Right renal pelvis (tissue), 4 donors: ENCODE measurements around the gene RASAL1. TPM values are rescaled to one million over a fixed set of nuclear protein-coding genes. Genes with fewer than 3 reads are reported as not detected.

Experiments used
- DNase-seq, 4 donors: peaks; one replicate each; pipeline ENCODE4 v3.0.0-alpha.2; 2013; ENCODE audit warnings: low read depth in 4 of 4, low spot score in 3 of 4, missing footprints in 1 of 4
- polyA plus RNA-seq, 4 donors: library from polyadenylated mRNA; unstranded; fragments of 120-200 nt; gene quantifications; one replicate each; pipeline ENCODE4 v1.2.1, GENCODE V29; 2013; ENCODE audit not compliant: insufficient read length in 4 of 4

Gene RASAL1
- polyA plus RNA-seq, 4 donors: 7.7 to 11.6 (median 10.3) TPM

GRCh38 chr12:113082486-113083148 is 52.9 kb downstream of the RASAL1 start:
- no peak for DNase-seq

DNA sequence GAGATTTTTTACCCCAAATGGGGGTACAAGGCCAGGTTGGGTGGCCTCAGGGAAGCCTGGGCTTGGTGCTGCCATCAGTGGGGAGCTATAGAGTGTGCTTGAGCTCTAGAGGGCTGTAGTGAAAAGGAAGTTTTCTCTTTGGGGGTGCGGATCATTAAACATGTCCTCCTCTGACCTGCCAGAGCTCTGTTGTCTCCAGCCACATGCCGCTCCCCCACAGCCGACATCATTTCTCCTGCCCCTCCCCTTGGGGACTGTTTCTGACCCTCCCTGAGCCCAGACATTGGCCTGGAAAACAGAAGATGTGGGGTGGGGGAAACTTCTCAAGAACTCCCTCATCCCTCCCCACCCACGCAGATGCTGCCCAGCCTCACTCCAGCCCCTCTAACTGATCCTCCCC is 53.7 kb downstream of the RASAL1 start:
- DNase-seq: no peak

GRCh38 chr12:113077859-113078255 is 57.7 kb downstream of the RASAL1 start:
- DNase-seq: no peak

- no peak for DNase-seq
These were observed 58.3 kb downstream of the RASAL1 start for GRCh38 chr12:113077057-113077858.

DNA sequence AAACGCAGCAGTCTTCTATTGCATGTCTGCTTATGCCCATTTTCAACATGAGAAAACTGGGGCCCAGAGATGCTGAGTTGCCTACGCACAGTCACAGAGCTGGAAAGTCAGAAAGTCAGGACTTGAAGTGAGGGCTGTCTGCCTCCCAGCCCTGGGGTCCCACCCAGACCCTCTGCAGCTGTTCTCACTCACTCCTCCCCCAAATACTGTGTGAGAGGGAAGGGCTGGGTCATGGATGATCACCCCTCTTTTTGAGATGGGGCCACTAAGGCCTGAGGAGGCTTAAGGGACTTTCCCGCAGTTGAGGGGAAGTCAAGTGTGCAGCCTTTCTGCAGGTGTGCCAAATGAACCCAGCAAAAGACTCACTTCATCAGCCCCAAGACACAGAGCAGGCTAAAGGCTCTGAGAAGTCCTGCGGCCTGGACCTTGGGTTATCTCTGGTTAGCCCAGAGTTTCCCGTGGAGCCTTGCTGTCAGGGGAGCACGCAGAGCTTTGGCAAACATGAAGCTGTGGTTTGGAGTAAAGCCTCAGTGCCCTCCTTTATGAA is 60.4 kb downstream of the RASAL1 start:
- no peak for DNase-seq

GRCh38 chr12:113073586-113073985 is 62.0 kb downstream of the RASAL1 start:
- no peak for DNase-seq

DNA sequence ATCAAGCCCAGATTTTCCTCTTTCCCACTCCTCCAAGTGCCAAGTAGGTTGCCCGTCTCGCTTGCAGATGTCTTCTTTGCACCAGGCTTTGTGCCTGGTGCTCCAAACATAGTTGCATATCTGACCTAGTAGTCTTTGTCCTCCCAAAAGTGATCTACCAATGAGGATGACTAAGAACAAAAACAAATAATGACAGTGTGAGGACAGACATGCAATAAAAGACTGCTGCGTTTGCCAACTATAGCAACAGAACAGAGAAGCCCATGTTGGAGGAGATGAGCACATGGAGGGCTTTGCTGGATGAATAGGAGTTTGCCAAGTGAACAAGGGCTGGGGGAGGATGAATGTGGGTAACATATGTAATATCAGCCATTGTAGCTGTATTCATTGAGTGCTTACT is 63.4 kb downstream of the RASAL1 start:
- DNase-seq: no peak

DNA sequence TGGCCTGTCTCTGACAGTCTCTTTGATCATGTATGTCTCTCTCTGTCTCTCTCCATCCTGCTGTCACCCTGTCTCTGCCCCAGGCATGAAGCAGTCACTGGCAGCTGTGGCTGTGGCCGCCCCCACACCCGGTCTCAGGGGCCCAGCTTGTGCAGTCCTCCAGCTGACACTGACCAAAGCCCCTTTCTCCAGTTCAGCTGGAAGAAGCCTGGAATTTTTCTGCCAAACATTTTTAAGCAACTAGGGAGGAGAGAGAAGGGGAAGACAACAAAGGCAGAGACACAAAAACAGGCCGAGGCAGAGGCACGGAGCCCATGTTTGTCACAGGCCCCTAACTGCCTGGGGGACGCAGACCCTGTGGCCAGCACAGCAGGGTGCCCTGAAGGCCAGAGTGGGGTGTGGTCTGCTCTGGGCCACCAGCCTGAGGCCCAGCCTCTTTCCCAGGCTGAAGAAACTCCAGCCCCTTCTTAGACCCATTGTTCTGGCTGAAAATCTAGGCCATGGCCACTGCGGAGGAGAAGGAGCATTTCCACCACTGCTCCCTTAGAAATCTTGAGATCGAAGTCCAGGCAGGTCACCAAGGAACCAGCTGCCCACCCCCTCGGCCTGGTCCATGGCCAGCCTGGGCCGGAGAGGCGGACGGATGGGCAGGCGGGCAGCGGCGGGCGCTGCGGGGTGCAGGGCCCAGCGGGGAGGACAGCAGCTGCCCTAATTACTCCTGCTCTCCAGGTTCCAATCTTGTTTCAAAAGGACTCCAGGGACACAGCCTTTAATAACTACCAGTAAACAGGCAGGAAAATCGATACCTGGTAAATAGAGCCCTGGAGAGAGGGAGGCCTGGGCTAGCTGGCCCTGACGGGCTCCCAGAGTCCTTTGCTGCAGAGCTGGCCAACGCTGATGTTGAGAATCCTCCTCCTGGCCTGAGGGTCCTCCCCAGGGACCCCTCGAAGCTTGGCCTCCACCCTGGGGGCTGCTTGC is 64.1 kb downstream of the RASAL1 start:
- no peak for DNase-seq

GRCh38 chr12:113070117-113070906 is 65.2 kb downstream of the RASAL1 start:
- DNase-seq: no peak

GRCh38 chr12:113069751-113070116 is 65.8 kb downstream of the RASAL1 start:
- no peak for DNase-seq

GRCh38 chr12:113069149-113069548 is 66.4 kb downstream of the RASAL1 start:
- DNase-seq: no peak

DNA sequence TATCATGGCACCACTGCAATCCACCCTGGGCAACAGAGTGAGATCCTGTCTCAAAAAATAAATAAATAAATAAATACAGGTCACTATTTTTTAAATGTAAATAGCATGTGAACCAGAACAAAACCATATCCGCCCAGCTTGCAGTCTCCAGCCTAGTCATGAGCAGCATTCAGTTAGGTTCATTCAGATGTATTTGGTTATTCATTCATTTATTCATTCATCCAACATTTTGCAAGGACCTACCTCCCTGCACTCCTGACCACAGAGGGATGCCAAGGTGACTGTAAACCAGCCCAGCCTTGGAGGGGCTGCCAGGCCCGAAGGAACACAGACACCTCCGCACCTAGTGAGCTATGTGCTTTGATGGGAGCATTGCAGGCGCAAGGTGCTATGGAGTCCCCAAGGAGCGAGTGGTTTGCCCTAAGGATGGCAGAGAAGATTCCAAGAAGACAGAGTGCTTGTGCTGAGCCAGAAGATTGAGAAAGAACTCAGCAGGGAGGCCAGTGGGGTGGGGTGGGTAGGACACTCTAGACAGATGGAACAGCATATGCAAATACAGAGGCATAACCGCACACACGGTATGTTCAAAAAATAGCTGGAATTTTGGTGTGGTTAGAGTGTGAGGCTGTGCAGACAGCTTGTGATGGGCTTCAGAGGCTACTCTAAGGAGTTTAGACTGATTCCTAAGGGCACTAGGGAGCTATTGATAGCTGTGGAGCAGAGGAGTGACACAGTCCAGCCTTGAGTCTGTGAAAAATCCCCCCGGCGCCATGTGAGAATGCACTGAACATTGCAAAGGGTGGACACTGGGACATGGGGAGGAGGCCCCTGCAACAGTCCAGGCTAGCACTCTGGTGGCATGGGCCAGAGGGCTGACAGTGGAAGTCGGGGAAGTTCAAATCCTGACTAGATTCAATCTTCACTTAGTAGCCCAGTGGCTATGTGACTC is 67.3 kb downstream of the RASAL1 start:
- no peak for DNase-seq

DNA sequence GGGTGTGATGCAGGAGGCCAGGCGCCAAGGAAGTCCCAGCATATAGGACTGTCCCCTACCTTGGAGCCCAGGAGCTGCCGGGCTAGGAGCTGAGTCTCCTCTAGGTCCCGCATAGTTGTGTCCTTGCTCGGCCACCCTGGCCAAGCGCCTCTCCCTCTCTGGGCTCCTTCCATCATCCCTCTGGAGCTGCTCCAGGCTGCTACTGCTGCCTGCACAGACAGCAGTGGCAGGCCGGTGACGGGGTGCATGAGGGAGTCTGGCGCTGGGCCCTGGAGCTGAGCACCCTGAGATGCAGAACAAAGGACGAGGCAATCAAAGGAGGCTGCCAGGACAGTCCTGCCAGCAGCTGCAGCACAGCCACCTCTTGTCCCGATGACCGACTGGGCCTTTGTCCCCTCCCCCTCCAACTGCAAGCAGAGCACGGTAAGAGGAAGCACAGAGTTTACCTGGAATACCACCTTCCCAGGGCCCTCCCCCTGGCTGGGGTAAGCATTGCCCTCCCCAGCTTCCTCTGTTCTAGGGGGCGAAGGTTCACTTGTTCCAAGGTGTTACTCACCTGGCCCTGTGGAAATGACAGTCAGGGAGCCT is 68.7 kb downstream of the RASAL1 start:
- DNase-seq: no peak

DNA sequence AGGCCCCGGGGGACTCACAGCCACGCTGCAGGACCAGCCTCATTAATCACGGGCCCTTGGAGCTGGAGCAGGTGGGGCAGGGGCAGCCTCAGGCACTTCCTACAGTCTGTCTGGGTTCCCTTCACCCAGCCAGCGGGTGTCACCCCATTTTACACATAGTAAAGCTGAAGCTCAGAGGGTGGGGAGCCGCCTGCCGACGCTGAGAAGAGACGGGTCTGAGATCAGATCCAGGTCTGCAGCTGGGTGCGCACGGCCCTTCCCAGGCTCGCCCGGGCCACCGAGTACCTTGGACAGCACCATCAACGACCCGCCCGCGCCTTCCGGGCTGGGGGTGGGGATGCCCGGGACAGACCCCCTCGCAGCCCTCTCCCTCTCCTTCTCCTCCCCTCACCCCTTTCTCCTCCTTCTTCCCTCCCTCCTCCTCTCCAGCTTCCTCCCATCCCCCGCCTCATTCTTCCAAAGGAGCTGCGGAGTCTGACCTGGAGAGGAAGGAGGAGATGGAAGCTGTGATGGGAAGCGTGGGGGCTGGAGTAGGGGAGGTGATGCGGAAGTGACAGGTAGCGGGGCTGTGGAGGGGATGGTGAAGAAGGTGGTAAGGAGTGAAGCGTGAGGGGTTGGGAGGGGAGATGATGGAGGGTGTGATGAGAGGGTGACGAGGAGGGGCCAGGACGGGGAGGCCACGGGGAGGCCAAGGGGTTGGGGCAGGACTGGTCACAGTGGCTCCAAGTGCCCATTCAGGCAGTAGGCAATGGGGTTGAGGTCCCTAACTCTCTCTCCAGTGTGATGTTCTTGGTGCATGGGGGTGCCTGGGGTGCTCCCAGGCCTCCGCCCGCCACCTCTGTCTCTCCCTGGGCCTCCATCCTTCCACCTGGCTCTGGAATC is 70.2 kb downstream of the RASAL1 start:
- DNase-seq: no peak

DNA sequence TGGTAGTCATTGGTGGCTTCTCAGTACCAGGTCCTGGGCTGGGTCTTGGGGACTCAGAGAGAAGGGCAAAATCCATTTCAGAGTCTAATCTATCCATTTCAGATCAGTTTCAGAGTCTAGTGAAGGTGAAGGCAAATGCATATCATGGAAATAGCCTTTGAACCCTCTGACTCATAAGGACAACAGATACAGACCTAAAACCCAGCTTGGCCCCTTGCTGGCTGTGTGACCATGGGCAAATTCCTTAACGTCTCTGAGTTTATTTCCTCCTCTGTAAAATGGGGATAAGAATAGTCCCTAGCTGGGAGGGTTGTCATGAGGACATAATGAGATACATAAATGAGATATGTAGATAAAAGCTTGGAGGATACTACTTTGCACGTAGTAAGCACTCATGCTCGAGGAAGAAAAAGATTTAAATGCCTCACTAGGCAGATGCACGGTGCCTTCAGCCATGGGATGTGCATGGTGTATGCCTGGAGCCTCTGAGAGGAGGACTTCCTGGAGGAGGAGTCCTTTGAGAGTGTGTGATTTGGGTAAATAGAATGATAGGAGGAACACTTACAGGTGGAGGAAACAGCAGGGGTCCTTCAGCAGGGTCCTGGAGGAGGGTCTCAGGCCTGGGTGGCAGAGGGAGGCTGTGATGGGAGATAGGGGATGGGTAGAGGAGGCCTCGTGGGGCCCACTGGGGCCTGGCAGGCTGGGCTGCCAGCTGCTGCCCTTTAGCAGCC is 71.0 kb downstream of the RASAL1 start:
- no peak for DNase-seq

DNA sequence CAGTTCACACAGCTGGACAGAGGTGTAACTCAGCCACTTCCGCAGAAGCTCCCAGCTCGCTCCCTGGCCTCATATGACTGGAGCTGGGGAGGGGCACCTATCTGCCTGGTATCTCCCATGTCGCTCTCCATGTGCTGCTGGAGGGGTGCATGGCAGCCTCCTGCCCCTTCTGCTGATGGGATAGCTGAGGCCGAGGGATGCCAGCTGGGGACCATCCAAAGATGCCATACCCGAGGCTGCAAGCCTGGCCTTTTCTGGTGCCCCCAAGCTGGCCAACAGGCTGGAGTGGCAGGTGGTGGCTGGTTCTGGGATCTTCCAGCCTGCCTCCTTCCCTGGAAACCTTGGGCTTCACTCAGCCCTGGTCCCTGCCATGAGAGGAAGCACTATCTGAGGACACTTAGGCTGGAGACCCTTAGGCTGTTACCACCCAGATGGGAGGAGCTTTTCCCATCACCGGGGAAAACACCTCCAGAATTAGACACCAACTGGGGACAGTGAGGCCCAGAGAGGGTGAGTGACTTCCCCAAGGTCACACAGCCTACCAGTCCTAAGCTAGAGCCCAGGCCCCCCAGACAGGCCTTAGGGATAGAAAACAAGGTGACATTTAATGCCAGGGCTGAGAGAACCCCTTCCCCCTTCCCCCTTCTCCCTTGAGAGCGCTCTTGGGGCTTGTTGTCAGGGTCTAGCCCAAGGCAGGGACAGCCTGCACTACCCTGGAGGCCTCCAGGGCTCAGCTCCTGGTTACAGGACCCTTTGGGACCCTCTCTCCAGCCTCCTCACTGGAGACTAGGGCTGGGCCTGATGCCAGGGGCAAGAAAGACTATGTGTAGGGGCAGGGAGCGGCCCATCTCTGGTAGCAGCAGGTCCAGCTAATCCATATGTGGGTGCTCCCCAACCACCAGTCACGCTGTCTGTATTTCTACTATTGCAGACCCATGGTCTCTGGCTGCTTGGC is 71.9 kb downstream of the RASAL1 start:
- DNase-seq: no peak
